PC-3 (cell line): ENCODE data around the gene IMPDH1. TPM values are rescaled to one million over a fixed set of nuclear protein-coding genes. Genes with fewer than 3 reads are reported as not detected.

Experiments
- ATAC-seq: fragments of 200-7000 bp; cut with Tn5 transposase; 2 replicates; pipeline ENCODE4 v1.9.1; 2020; ENCODE audit warnings: mild to moderate bottlenecking, moderate library complexity
- BruUV-seq: library from RNA; stranded (reverse); fragments of 400-500 nt; replicated peaks from 2 replicates; lab custom pipeline; 2021; lab: Mats Ljungman, UMichigan
- CTCF ChIA-PET: fragments of 300-600 bp; sonication (Branson Sonifier 250); formaldehyde crosslinking; loops from one replicate; lab custom pipeline; 2022; ENCODE audit warnings: antibody characterized with exemption; lab: Charles Lee
- POLR2A ChIA-PET: fragments of 300-600 bp; sonication (Branson Sonifier 250); formaldehyde crosslinking; loops from one replicate; lab custom pipeline; 2022; ENCODE audit warnings: antibody characterized with exemption; ENCODE audit not compliant: unreplicated experiment; lab: Charles Lee
- DNase-seq: peaks from one replicate; pipeline ENCODE4 v3.0.0-alpha.2; 2015
- H2AFZ ChIP-seq: fragments of 300-600 bp; sonication (generic); 2 replicates; pipeline ENCODE4 v1.6.0; 2016; ENCODE audit warnings: antibody characterized with exemption, low read length
- H3F3A ChIP-seq: fragments of 300-600 bp; sonication (generic); one replicate; pipeline ENCODE4 v1.6.0; 2017; ENCODE audit warnings: antibody characterized with exemption, low read length, control low read depth, mild to moderate bottlenecking; ENCODE audit not compliant: unreplicated experiment
- H3K27ac ChIP-seq: fragments of 300-600 bp; sonication (generic); 2 replicates; pipeline ENCODE4 v1.5.1; 2016; ENCODE audit warnings: mild to moderate bottlenecking, low read length
- H3K27me3 ChIP-seq: fragments of 300-600 bp; sonication (generic); 2 replicates; pipeline ENCODE4 v1.6.1; 2016; ENCODE audit warnings: low read length, mixed read lengths
- H3K36me3 ChIP-seq: fragments of 300-600 bp; sonication (generic); 2 replicates; pipeline ENCODE4 v1.6.1; 2016; ENCODE audit warnings: low read depth, mixed run types, low read length, mixed read lengths
- H3K4me1 ChIP-seq: fragments of 300-600 bp; sonication (generic); 2 replicates; pipeline ENCODE4 v1.5.1; 2016; ENCODE audit warnings: low read length; ENCODE audit not compliant: insufficient read depth
- H3K4me2 ChIP-seq: fragments of 300-600 bp; sonication (generic); 2 replicates; pipeline ENCODE4 v1.6.0; 2016; ENCODE audit warnings: low read length
- H3K4me3 ChIP-seq: fragments of 300-600 bp; sonication (generic); 2 replicates; pipeline ENCODE4 v1.5.1; 2016; ENCODE audit warnings: mild to moderate bottlenecking, low read length, mixed read lengths
- H3K79me2 ChIP-seq: fragments of 300-600 bp; sonication (generic); 2 replicates; pipeline ENCODE4 v1.6.1; 2017; ENCODE audit warnings: low read length, mixed read lengths
- H3K9ac ChIP-seq: fragments of 300-600 bp; sonication (generic); 2 replicates; pipeline ENCODE4 v1.6.0; 2016; ENCODE audit warnings: mild to moderate bottlenecking, low read length
- H3K9me2 ChIP-seq: fragments of 300-600 bp; sonication (generic); replicated peaks from 2 replicates; pipeline ENCODE4 v1.6.1; 2016; ENCODE audit warnings: mixed run types, low read length, mixed read lengths
- H3K9me3 ChIP-seq: fragments of 300-600 bp; sonication (generic); 2 replicates; pipeline ENCODE4 v1.6.1; 2016; ENCODE audit warnings: low read length, mixed read lengths
- H4K20me1 ChIP-seq: fragments of 300-600 bp; sonication (generic); 2 replicates; pipeline ENCODE4 v1.6.1; 2016; ENCODE audit warnings: low read length, mixed read lengths
- CTCF ChIP-seq: fragments of 300-600 bp; sonication (generic); conservative IDR thresholded peaks from 2 replicates; pipeline ENCODE4 v1.5.1; 2017; ENCODE audit warnings: antibody characterized with exemption, low read depth, mild to moderate bottlenecking, low read length
- EZH2 ChIP-seq: fragments of 300-600 bp; sonication (generic); IDR thresholded peaks from one replicate; pipeline ENCODE4 v1.6.1; 2017; ENCODE audit warnings: antibody characterized with exemption, mild to moderate bottlenecking, low read length; ENCODE audit not compliant: unreplicated experiment
- EZH2phosphoT487 ChIP-seq: fragments of 300-600 bp; sonication (generic); IDR thresholded peaks from 2 replicates; pipeline ENCODE4 v1.6.1; 2018; ENCODE audit warnings: mild to moderate bottlenecking, antibody characterized with exemption, low read length, borderline replicate concordance
- intact Hi-C: fragments of 100-400 bp; cut with micrococcal nuclease; formaldehyde crosslinking; loops from 2 replicates; pipeline ENCODE4 v1.9.0; 2023
- total RNA-seq: library from RNA; depleted of rRNA; stranded (reverse); fragments of >200 nt; gene quantifications from 2 replicates; pipeline ENCODE4 v1.2.3, GENCODE V29; 2014

The IMPDH1 gene
- total RNA-seq, 1 experiment from 2014 or later, result 128 TPM

DNA sequence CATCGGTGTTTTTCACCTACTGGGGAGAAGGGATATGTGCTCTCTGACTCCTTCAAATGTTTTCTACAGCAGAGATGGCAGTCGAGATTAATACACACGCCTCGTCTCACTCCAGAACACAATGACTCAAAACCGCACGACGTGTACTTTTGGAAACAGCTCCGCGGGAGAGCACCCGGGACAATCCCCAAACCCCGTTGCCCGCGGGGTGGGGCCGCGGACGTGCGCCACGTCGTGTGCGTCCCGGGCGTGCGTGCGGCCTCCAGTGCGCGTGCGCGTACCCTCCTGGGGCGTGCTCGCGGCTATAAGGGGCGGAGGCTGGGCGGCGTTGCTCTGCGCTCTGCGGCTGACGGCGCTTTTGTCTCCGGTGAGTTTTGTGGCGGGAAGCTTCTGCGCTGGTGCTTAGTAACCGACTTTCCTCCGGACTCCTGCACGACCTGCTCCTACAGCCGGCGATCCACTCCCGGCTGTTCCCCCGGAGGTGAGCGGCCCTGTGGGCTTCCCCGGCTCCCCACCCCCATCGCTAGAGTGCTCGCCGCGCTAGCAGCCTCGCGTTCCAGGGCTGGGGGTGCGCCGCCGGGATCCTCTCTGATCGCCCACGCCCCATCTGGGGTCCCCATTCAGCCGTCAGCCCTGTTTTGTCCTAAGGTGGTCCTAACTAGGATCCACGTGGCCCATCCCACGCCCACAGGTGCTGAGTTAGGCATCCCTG, 45.9 kb upstream of the IMPDH1 start, which contains the start of gene HILPDA:
TSS of gene HILPDA (plus strand) at position 336 of the 712 bp plus-strand sequence. CDS start 1,391 bp downstream, outside the sequence.
- Histone ChIP-seq H3K27ac (peak within 1 kb of the TSS; percentile 69), H3K27me3 (no peaks in the 10 kb centered on the region), H4K20me1 (peaks cover 16% of the 10 kb centered on the region), H3K9me2 (no peaks in the 10 kb centered on the region), H2AFZ (peak within 1 kb of the TSS; percentile 90), H3K4me3 (peak within 1 kb of the TSS; percentile 97), H3K9ac (peak within 1 kb of the TSS; percentile 90), H3K4me1 (peaks cover 28% of the 10 kb centered on the region), H3F3A (no peaks in the 10 kb centered on the region), H3K4me2 (peak within 1 kb of the TSS; percentile 94), H3K9me3 (no peaks in the 10 kb centered on the region), H3K79me2 (peaks cover 46% of the 10 kb centered on the region), H3K36me3 (peaks cover 14% of the 10 kb centered on the region; the same call in 1 of the 2 replicates)
- POLR2A ChIA-PET, result interaction anchor here (0.6 kb wide), 1 partner anchor 407 kb away, joined by 4 read pairs; the partner anchor contains the start of gene ATP6V1F
- CTCF ChIA-PET, result no interaction called here
- intact Hi-C loops, result no loop called here
- peak; percentile 97 for TF ChIP-seq EZH2phosphoT487
- TF ChIP-seq CTCF, result no peak
- no peak for TF ChIP-seq EZH2
- peak; percentile 96 for DNase-seq
- BruUV-seq, result TSS peak; percentile 72
- peak; percentile 90 for ATAC-seq

DNA sequence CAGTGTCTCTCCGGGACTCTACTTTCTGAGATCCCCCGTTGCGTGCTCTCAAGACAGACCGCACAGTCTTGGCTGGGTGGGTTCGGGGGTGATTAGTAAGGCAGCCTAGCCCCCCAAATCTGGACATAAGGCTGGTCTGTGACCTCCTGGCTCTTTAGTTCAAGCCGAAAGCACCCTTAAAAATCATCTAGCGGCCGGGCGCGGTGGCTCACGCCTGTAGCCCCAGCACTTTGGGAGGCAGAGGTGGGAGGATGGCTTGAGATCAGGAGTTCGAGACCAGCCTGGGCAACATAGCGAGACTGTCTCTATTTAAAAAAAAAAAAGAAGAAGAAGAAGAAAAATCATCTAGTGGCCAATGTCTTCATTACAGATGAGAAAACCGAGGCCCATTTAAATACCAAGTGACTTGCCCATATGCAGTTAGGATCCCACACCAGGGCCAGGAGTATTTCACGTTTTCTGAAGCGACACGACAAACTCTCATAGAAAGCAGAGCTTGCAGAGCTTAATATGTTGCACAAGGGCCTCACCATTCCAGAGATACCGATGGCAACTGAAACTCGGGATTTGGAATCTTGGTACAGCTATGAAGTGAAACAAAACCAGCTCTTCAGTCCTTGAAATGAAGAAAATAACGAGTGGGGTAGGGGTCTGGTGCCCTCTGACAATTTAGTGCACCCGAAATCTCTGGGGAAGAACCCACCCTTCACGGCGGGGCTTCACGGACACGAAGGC, 45.2 kb upstream of the IMPDH1 start:
- no peak for TF ChIP-seq EZH2
- TF ChIP-seq CTCF, result no peak
- no peak for TF ChIP-seq EZH2phosphoT487
- Histone ChIP-seq H4K20me1 (peaks cover 16% of the 10 kb centered on the region), H3K9me2 (no peaks in the 10 kb centered on the region), H3F3A (no peaks in the 10 kb centered on the region), H3K4me3 (peak overlapping the region; percentile 97), H3K36me3 (peaks cover 14% of the 10 kb centered on the region; the same call in 1 of the 2 replicates), H3K9ac (peak overlapping the region; percentile 90), H3K27ac (peak overlapping the region; percentile 69), H3K79me2 (peaks cover 43% of the 10 kb centered on the region), H3K4me2 (peak overlapping the region; percentile 94), H3K4me1 (peaks cover 28% of the 10 kb centered on the region), H3K27me3 (no peaks in the 10 kb centered on the region), H3K9me3 (no peaks in the 10 kb centered on the region), H2AFZ (peak overlapping the region; percentile 90)
- BruUV-seq, result TSS peak; percentile 99
- ChIA-PET CTCF (interaction anchor here (0.6 kb wide), 1 partner anchor 126 kb away, joined by 8 read pairs; no protein-coding TSS in a partner anchor), POLR2A (interaction anchor here (0.6 kb wide), 1 partner anchor 449 kb away, joined by 4 read pairs; no protein-coding TSS in a partner anchor)
- intact Hi-C loops, result no loop called here
- ATAC-seq, result no peak
- DNase-seq, result peak; percentile 2
